NT2/D1 (cell line): ENCODE results near the gene PTPRT.

Experiments
- SUZ12 ChIP-seq: IDR thresholded peaks from 2 replicates; pipeline ENCODE4 v1.6.1; 2011; ENCODE audit not compliant: insufficient read length, insufficient read depth; ENCODE audit errors: extremely low read depth
- ZNF274 ChIP-seq: IDR thresholded peaks from 2 replicates; pipeline ENCODE4 v1.6.1; 2011; ENCODE audit warnings: mild to moderate bottlenecking, low read depth, low read length

DNA sequence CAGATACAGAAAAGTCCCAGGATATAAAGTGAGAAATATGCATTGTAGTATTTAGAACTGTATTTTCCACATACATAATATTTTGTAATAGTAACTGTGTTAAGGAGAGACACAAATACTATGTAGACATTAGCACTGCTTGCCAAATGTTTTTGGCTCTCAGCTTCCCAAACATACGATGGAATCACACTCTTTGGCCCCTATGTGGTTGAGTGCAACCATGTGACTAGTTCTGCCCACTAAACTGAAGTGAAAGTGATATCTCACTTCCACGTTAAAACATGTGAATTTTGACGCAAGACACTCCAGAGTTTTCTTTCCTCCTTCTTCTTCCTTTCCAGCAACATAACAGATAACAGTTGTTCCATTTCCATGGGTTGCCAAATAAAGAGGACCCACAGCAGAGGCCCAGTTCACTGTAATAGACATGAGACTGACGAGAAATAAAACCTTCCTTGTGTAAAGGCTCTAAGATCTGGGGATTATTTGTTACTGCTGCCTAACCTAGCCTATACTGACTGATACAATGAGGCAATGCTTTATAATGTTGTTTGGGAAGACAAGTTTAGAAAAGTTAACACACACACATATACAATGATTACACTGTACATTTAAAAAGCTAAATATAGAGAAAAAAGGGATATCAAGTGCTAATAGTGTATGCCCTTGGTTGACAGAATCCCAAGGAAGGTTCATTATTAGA is 97.2 kb downstream of the PTPRT start:
- no peak for TF ChIP-seq SUZ12
- no peak for TF ChIP-seq ZNF274
